Measurements from ENCODE around the gene ATM.

Gene ATM

GRCh38 chr11:108241330-108242037 lies 18.6 kb downstream of the ATM start:
- DNase-seq (ENCODE audit: low read depth in 1 of 2, low spot score in 1 of 2), result no peak
- no peak overlapping the region for H3K4me3 ChIP-seq (replicated peaks; ENCODE audit: insufficient read depth, low read length)

GRCh38 chr11:108242422-108242821 lies 19.6 kb downstream of the ATM start:
- no peaks in the 10 kb centered on the region for H3K27me3 ChIP-seq (ENCODE audit: insufficient read depth, poor library complexity, severe bottlenecking)
- no peak for DNase-seq (ENCODE audit: low read depth in 1 of 2, low spot score in 1 of 2)
- no peak for TF ChIP-seq POLR2AphosphoS5 (IDR thresholded peaks at IDR 0.05; ENCODE audit: low read depth)
- TF ChIP-seq SPI1 (IDR thresholded peaks at IDR 0.05; ENCODE audit: borderline replicate concordance, low read depth), result no peak
- TF ChIP-seq REST (IDR thresholded peaks at IDR 0.05; ENCODE audit: insufficient replicate concordance, low read depth), result no peak
- TF ChIP-seq CTCF (IDR thresholded peaks at IDR 0.05; ENCODE audit: insufficient read depth, low read length), result no peak
- no peak for TF ChIP-seq GABPA (IDR thresholded peaks at IDR 0.05; ENCODE audit: low read depth)

More at GRCh38 chr11:108241330-108242037, 18.6 kb downstream of the ATM start:
- TF ChIP-seq POLR2AphosphoS5 (IDR thresholded peaks at IDR 0.05; ENCODE audit: low read depth) (no peak), GABPA (IDR thresholded peaks at IDR 0.05; ENCODE audit: low read depth) (no peak), CTCF (IDR thresholded peaks at IDR 0.05; ENCODE audit: insufficient read depth, low read length) (no peak), SPI1 (IDR thresholded peaks at IDR 0.05; ENCODE audit: borderline replicate concordance, low read depth) (no peak), REST (IDR thresholded peaks at IDR 0.05; ENCODE audit: insufficient replicate concordance, low read depth) (no peak)
- Histone ChIP-seq H3K27me3 (ENCODE audit: insufficient read depth, poor library complexity, severe bottlenecking) (no peaks in the 10 kb centered on the region), H3K27ac (replicated peaks) (no peak overlapping the region)

GRCh38 chr11:108246308-108246707 lies 23.4 kb downstream of the ATM start:
- no peak for TF ChIP-seq POLR2AphosphoS5 (IDR thresholded peaks at IDR 0.05; ENCODE audit: low read depth)
- TF ChIP-seq CTCF (IDR thresholded peaks at IDR 0.05; ENCODE audit: insufficient read depth, low read length), result no peak
- no peak for TF ChIP-seq SPI1 (IDR thresholded peaks at IDR 0.05; ENCODE audit: borderline replicate concordance, low read depth)
- no peak for TF ChIP-seq GABPA (IDR thresholded peaks at IDR 0.05; ENCODE audit: low read depth)
- no peak for TF ChIP-seq REST (IDR thresholded peaks at IDR 0.05; ENCODE audit: insufficient replicate concordance, low read depth)
- Histone ChIP-seq H3K4me3 (replicated peaks; ENCODE audit: insufficient read depth, low read length) (no peak overlapping the region), H3K27me3 (ENCODE audit: insufficient read depth, poor library complexity, severe bottlenecking) (no peaks in the 10 kb centered on the region), H3K27ac (replicated peaks) (no peak overlapping the region)
- no peak for DNase-seq (ENCODE audit: low read depth in 1 of 2, low spot score in 1 of 2)

More at GRCh38 chr11:108242422-108242821, 19.6 kb downstream of the ATM start:
- H3K4me3 ChIP-seq (replicated peaks; ENCODE audit: insufficient read depth, low read length), result no peak overlapping the region
- H3K27ac ChIP-seq (replicated peaks), result no peak overlapping the region
